ENCODE measurements around the gene NCK2.
A peak's percentile ranks its signal among the peaks of the same experiment; 100 is the strongest.
"Not testable (repeated sequence)": the region's sequence is repeated elsewhere in the genome, so short reads cannot be mapped to it uniquely, and the experiment has no call there.

The NCK2 gene

GRCh38 chr2:105893011-105893995 lies 148.6 kb downstream of the NCK2 start:
- no peak for DNase-seq (ENCODE audit: low spot score)

DNA sequence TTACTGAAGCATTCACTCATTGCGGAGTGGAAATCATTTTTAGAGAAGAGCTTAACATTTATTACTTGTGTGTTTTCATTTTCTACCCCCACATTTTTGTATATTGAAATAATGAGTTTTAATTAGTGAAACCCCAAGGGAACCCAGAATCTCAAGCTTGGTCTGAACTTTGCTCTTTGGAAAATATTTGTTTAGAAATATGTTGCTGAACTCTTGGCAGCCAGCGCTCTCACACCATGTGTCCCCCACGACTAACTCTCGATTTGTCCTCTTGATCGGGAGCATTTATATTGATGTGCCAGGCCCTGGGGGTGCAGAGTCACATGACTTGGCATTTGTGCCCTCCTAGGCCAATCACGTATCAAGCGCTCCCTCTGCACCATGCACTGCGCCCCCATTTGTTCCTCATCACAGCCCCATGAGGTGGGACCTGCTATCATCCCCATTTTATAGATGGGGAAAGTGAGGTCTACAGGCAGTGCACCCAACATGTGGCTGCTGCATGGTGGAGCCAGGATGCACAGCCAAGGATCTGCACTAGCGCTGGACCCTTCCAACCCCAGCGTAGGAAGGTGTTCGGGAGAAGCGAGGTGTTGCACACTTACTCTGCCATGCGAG lies 149.7 kb downstream of the NCK2 start:
- no peak for DNase-seq (ENCODE audit: low spot score)

DNA sequence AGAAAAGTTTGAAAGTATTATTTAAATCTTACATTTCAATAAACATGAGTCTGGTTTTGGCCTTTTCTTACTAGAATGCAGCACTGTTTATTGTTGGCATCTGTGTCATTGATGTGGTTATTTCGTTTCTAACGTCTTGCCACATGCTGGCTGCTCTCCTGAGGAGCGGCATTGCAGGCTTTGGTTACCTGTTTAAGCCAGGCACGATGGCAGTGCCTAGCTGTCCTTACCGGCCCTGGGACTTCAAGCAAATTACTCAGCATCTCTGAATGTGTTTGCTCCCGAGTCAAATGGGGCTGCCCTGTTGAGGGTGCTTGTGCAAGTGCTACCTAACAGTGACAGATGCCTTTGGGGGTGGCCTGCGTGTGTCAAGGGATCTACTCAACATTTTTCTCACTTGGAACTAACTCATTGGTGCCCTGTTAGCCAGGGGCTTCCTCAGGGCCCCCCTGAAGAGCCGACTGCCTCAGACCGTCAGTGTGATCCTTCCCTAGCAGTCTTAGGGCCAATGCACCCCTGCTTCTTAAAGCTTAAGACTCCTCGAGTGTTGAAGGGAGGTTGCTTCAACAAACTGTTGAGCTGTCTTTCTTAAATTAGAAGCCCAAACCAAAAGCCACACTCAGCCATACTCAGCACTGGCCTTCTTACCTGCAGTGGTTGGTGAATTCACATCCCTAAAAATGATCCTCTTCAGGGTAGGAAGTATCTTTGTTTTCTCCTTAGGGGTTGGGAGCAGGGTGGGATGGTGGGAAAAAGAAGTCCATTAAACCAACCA lies 151.5 kb downstream of the NCK2 start:
- DNase-seq (ENCODE audit: low spot score): no peak

DNA sequence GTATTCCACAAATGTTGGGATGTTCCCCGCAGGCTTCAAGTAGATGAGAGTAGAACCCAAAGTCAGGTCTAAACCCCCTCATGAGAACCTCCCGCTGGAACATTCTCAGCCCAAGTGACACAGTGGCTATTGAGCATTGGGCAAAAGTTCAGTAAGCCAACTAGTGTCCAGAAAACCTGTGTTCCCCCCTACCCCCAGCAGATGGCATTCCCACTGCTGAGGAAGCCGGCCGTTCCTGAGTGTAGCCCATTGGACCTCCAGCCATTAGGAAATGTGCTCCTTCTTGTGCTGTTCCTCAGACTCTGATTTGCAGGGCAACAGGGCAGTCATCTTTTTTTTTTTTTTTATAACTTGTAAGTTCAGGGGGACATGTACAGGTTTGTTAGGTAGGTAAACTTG lies 152.1 kb downstream of the NCK2 start:
- DNase-seq (ENCODE audit: low spot score): no peak

GRCh38 chr2:105897694-105898093 lies 153.0 kb downstream of the NCK2 start:
- not testable (repeated sequence) for DNase-seq (ENCODE audit: low spot score)

- no peak for DNase-seq (ENCODE audit: low spot score)
Measured at GRCh38 chr2:105903051-105903674, 158.5 kb downstream of the NCK2 start.

- DNase-seq (ENCODE audit: low spot score): no peak
Measured at GRCh38 chr2:105904938-105905337, 160.2 kb downstream of the NCK2 start.

DNA sequence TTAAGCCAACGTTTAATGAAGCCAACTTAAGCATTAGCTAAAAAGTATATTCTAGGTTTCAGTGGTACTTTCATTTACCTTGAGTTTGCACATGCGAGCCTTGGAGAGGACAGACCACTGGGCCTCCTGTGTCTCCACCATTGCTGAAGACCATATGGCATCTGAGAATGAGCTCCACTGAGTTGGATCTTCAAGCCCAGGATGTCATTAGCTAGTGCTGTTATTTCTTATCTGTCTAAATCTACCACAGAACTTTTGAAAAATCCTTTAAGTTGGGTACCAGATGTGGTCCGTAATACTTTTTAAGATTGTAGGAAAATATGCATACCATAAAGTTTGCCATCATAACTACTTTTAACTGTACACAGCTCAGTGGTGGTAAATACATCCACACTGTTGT lies 161.8 kb downstream of the NCK2 start:
- no peak for DNase-seq (ENCODE audit: low spot score)

DNA sequence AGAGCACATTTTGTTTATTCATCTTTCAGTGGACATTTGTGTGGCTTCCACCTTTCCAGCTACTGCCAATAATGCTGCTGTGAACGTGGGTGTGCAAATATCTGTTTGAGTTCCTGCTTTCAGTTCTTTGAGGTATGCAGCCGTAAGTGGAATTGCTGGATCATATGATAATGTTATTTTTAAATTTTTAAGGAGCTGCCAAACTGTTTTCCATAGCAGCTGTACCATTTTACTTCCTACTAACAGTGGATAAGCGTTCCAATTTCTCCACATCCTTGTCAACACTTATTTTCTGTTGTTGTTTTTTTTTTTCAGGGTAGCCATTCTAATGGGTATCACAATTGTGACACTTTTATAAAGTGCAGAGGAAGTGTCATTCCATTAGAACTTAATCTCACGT lies 162.5 kb downstream of the NCK2 start:
- no peak for DNase-seq (ENCODE audit: low spot score)

DNA sequence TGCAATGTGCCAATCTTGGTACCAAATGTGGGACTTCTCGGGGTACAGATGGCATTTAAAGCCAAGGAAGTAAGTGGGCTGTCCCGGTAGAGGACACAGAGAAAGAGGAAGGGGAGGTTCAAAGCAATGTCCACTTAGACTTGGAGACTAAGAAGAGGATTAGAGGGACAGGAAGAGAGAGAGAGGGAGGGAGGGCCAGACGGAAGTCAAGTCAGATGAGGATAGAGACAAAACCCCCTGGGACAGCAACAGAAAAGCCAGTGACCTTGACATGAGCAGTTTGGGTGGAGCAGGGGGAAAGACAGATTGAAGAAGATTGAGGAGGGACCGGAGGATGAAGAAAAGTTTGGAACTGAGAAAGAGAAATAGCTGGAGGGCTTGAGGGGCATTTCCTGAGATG lies 164.5 kb downstream of the NCK2 start:
- DNase-seq (ENCODE audit: low spot score): no peak

DNA sequence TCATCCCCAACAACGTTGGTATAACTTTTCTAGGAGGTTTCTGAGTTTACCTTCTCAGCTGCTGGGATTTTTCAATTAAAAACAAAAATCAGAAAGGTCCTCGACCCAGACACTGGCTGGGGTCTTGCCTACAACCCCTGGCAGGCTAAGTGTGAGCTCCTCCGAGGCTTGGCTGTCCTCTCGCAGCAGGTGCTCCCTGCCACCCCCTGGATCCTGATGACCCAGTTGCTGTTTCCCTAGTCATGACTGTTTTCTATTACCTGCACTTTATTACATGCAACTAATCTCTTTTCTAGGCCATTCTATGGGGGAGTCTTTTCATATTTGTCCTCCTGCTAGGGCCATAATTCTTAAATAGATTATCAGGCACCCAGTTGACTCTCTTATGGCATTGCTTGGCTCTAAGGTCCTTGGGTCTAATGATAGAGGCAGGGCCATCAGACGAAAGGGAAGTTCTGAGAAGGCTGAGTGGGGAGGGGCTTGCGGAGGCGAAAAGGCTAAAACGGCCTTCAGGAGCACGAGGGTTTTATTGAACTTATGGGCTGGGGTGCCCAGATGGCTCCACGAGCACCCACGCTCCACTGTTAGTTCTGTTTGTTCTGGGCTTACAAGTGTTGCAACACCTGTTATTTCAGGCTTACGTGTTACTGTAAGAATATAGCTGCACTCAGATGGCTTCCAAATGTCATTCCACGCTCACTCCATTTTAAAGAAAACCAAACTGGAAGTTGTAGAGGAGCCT lies 166.0 kb downstream of the NCK2 start:
- DNase-seq (ENCODE audit: low spot score): no peak

GRCh38 chr2:105911425-105911824 lies 166.7 kb downstream of the NCK2 start:
- no peak for DNase-seq (ENCODE audit: low spot score)

DNA sequence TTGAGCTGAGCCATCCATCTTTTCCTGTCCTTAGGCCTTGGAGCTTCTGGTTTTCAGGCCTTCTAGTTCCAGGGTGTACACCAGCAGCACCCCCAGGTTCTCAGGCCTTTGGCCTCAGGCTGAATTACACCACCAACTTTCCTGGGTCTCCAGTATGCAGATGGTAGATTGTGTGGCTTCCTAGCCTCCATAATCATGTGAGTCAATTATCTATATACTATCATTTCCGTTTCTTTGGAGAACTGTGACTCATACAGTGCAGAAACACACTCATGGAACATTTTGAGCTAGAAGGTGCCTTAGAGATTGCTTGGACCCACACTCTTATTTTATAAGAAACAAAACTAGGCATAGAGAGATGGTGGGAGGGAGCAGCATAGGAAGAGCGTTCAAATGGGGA lies 167.4 kb downstream of the NCK2 start:
- no peak for DNase-seq (ENCODE audit: low spot score)

- DNase-seq (ENCODE audit: low spot score): no peak
Measured at GRCh38 chr2:105915005-105915558, 170.4 kb downstream of the NCK2 start.

DNA sequence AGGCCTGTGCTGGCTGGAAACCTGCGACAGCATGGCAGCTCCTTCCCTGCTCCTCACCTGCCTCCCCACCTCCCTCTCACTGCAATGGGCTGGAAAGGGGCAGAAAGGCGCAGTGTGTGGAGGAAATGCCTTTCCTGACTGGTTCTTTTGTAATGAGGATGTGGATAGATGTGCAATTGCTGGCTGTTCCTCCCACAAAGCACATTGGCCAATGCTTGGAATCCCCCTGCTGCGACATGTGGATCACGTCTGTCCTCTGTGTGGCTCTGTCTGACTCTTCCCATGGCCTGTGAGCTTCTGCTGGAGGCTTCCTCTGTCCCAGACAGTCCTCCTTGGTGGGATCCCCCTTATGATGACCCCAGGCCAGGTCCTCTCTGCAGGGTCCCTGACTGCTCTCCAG lies 172.5 kb downstream of the NCK2 start:
- no peak for DNase-seq (ENCODE audit: low spot score)

DNA sequence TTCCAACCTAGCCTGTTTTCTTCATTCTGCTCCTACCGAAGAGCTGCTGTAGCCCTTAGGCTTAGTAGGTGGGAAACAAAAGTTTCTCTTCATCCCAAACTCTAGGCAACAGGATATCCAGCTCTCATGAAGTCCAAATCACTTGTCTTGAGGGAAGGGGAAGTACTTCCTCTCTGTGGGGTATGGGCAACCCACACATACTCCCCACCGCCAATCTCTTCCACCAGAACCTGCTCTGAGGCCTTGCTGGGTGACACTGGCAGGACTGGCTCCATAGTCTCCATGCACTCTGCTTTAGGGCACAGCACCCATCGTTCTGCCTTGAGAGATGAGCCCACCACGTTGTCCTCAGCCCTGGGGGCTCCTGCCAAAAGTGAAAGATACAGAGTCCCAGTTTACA lies 173.0 kb downstream of the NCK2 start:
- DNase-seq (ENCODE audit: low spot score): no peak

DNA sequence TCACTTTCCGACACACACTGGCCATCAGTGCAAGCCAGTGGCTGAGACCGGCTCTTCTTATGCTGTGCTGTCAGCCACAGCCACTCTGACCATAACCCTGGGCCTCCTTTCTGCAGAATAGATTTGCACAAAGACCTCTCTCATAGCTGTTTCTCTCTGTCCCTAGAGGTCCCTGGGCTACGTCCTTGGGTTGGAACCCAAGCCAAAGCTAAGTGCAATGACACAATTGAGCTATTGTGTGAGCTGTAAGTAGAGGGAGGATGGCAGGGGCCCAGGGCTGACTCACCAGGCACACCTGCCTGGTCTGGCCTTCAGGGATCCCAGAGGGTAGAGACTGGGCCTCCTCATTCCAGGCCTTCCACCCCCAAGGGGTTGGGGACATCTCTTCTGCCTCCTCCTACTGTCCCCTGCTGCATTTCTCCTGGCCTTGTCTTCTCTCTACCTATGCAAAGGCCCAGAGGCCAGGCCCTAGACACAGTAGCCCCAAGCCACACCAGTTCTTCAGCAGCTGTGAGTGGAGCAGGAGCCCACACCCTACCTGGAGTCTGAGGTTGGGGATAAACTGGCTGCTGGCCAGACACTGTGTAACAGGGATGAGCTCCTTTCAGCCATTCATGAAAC lies 174.6 kb downstream of the NCK2 start:
- DNase-seq (ENCODE audit: low spot score): no peak

DNA sequence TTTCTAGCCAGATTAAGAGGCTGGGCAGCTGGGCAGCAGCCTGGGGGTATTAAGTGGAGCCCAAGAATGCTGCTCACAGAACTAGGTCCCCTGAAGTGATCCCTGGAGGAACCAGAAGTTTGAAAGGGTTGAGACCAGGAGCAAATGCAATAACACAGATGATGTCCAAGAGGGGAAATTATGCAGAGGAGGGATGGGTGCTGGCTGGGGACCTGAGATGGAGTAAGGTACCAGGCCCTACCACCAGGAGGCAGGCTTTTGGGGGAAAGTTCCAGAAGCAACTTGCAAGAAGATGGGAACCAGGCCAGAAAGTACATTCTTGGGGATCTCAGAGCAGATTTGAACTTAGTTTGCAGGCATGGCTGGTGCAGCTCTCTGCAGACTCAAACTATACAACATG lies 175.1 kb downstream of the NCK2 start:
- DNase-seq (ENCODE audit: low spot score): peak; percentile 32

DNA sequence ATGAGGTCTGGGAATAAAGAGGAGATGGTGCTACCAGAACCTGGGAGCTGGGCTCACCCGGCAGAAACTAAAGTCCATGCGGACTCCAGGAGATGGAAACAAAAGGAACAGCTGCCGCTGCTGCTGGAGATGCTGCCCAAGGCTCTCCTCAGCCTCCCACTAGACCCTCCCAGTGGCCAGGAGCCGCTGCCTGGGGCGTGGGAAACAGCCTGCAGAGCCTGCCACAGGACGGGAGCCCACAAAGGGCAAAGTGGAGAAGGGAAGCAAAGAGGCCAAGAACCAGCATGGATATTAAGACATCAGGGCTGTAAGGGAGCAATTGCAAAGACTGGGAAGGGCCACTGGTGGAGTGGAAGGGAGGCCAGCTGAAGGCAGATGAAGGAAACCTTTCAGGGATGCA lies 179.6 kb downstream of the NCK2 start:
- no peak for DNase-seq (ENCODE audit: low spot score)

DNA sequence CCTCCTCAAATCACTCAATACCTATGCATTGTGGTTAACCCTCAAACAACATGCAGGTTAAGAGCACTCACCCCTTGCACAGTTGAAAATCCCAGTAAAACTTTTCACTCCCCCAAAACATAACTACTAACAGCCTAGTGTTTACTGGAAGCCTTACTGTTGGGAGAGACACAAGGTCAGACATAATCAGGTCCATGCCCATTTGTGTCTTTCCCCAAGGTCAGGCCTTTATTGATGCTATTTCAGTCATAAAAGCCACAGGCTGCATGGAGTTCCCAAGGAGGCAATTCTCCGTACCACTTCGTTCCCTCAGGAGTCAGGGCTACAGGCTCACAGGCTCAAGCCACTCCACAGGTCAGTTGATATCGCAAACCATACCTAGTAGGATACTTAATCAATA lies 180.2 kb downstream of the NCK2 start:
- DNase-seq (ENCODE audit: low spot score): no peak

DNA sequence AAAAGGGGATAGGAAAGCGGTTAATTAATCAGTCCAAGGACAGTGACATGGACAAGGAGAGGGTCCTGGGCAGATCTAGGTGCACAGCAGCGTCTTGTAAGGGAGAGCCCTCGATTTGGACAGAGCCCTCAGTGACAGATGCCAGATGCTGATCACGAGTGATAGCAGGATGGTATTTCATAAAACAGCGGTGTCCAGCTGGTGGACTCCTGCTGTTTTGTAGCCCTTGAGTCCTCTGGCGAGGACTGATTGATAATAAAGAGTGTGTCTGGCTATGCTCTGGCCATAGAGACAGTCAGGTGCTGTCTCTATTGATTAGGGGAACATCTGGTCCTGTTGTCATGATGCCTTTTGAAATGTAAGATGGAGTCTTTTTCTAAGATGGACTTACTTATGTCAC lies 180.7 kb downstream of the NCK2 start:
- no peak for DNase-seq (ENCODE audit: low spot score)
